ENCODE measurements around the gene TMEM38B.
"Not testable (repeated sequence)": the region's sequence is repeated elsewhere in the genome, so short reads cannot be mapped to it uniquely, and the experiment has no call there.

Gene TMEM38B

GRCh38 chr9:105681724-105682123 lies 12.6 kb upstream of the TMEM38B start:
- no peak for DNase-seq

GRCh38 chr9:105683688-105684275 lies 10.6 kb upstream of the TMEM38B start:
- DNase-seq, result no peak

- DNase-seq, result no peak
Observed at GRCh38 chr9:105686936-105687335, 7.4 kb upstream of the TMEM38B start.

GRCh38 chr9:105690742-105691141 lies 3.6 kb upstream of the TMEM38B start:
- DNase-seq, result no peak

GRCh38 chr9:105693435-105694189 lies 729 bp upstream of the TMEM38B start:
- DNase-seq, result peak; percentile 7

- DNase-seq, result peak; percentile 47
Observed at GRCh38 chr9:105694848-105695581, 674 bp downstream of the TMEM38B start.

- DNase-seq, result no peak
Observed at GRCh38 chr9:105696219-105696793, 2.0 kb downstream of the TMEM38B start.

GRCh38 chr9:105697871-105698270 lies 3.5 kb downstream of the TMEM38B start:
- DNase-seq, result no peak

- DNase-seq, result no peak
Observed at GRCh38 chr9:105698348-105698870, 4.1 kb downstream of the TMEM38B start.

GRCh38 chr9:105700668-105701067 lies 6.3 kb downstream of the TMEM38B start:
- no peak for DNase-seq

GRCh38 chr9:105701145-105701544 lies 6.8 kb downstream of the TMEM38B start:
- DNase-seq, result no peak

GRCh38 chr9:105702207-105702606 lies 7.9 kb downstream of the TMEM38B start:
- no peak for DNase-seq

- DNase-seq, result not testable (repeated sequence)
Observed at GRCh38 chr9:105703638-105704037, 9.3 kb downstream of the TMEM38B start.

GRCh38 chr9:105706156-105706555 lies 11.8 kb downstream of the TMEM38B start:
- no peak for DNase-seq

GRCh38 chr9:105708405-105708804 lies 14.1 kb downstream of the TMEM38B start:
- no peak for DNase-seq

- DNase-seq, result no peak
Observed at GRCh38 chr9:105710638-105711037, 16.3 kb downstream of the TMEM38B start.

GRCh38 chr9:105711867-105712266 lies 17.5 kb downstream of the TMEM38B start:
- DNase-seq, result no peak

GRCh38 chr9:105712297-105712696 lies 18.0 kb downstream of the TMEM38B start:
- no peak for DNase-seq

- no peak for DNase-seq
Observed at GRCh38 chr9:105712773-105713172, 18.4 kb downstream of the TMEM38B start.

GRCh38 chr9:105713260-105714019 lies 19.1 kb downstream of the TMEM38B start:
- no peak for DNase-seq

GRCh38 chr9:105714020-105714331 lies 19.6 kb downstream of the TMEM38B start:
- no peak for DNase-seq

GRCh38 chr9:105716146-105716545 lies 21.8 kb downstream of the TMEM38B start:
- DNase-seq, result no peak

- DNase-seq, result no peak
Observed at GRCh38 chr9:105722099-105722498, 27.8 kb downstream of the TMEM38B start.

All from stimulated activated CD4-positive, alpha-beta T cell treated with anti-CD3 and anti-CD28 coated beads, Interleukin-4, amount 100 ng/mL, for 24 hours (primary cell).